H9 (cell line): Measurements from ENCODE around the gene BDP1. TPM values are rescaled to one million over a fixed set of nuclear protein-coding genes. Genes with fewer than 3 reads are reported as not detected.

Experiments used
- DNase-seq: peaks from one replicate; pipeline ENCODE4 v3.0.0-alpha.2; 2017
- H2AFZ ChIP-seq: one replicate; pipeline ENCODE4 v1.6.1; 2013; ENCODE audit warnings: mild to moderate bottlenecking, low read length, control low read depth, moderate library complexity
- H2AK5ac ChIP-seq: 2 replicates; pipeline ENCODE4 v1.6.1; 2013; ENCODE audit warnings: low read length, control low read depth, mixed read lengths; ENCODE audit not compliant: insufficient read length
- H2BK120ac ChIP-seq: one replicate; pipeline ENCODE4 v1.6.1; 2013; ENCODE audit warnings: low read depth, mild to moderate bottlenecking, low read length, control low read depth, inconsistent platforms; ENCODE audit not compliant: poor library complexity, severe bottlenecking
- H2BK12ac ChIP-seq: 2 replicates; pipeline ENCODE4 v1.6.1; 2013; ENCODE audit warnings: low read length, control low read depth, mixed read lengths, low read depth; ENCODE audit not compliant: insufficient read length
- H2BK15ac ChIP-seq: 2 replicates; pipeline ENCODE4 v1.6.1; 2013; ENCODE audit warnings: low read depth, low read length, control low read depth
- H2BK20ac ChIP-seq: one replicate; pipeline ENCODE4 v1.6.1; 2013; ENCODE audit warnings: low read depth, mild to moderate bottlenecking, low read length, control low read depth, inconsistent platforms; ENCODE audit not compliant: poor library complexity, severe bottlenecking
- H2BK5ac ChIP-seq: 2 replicates; pipeline ENCODE4 v1.6.1; 2013; ENCODE audit warnings: low read length, control low read depth, mixed read lengths; ENCODE audit not compliant: insufficient read length
- H3K14ac ChIP-seq: 2 replicates; pipeline ENCODE4 v1.6.1; 2013; ENCODE audit warnings: low read length, control low read depth; ENCODE audit not compliant: insufficient read depth
- H3K18ac ChIP-seq: 2 replicates; pipeline ENCODE4 v1.6.1; 2013; ENCODE audit warnings: low read depth, mild to moderate bottlenecking, mixed read lengths, low read length, control low read depth; ENCODE audit not compliant: insufficient read length
- H3K23ac ChIP-seq: 2 replicates; pipeline ENCODE4 v1.6.1; 2013; ENCODE audit warnings: low read length, control low read depth, mixed read lengths, low read depth; ENCODE audit not compliant: insufficient read length
- H3K23me2 ChIP-seq: 2 replicates; pipeline ENCODE4 v1.6.1; 2013; ENCODE audit warnings: low read depth, mild to moderate bottlenecking, mixed read lengths, low read length, control low read depth; ENCODE audit not compliant: insufficient read length, poor library complexity, severe bottlenecking
- H3K27ac ChIP-seq: 2 replicates; pipeline ENCODE4 v1.5.1; 2013; ENCODE audit warnings: low read length, control low read depth, mixed read lengths, low read depth; ENCODE audit not compliant: insufficient read length
- H3K27me3 ChIP-seq: 2 replicates; pipeline ENCODE4 v1.6.1; 2013; ENCODE audit warnings: low read length, control low read depth, inconsistent platforms; ENCODE audit not compliant: insufficient read depth
- H3K4ac ChIP-seq: 2 replicates; pipeline ENCODE4 v1.6.1; 2013; ENCODE audit warnings: low read depth, mild to moderate bottlenecking, control low read depth, inconsistent platforms, low read length, moderate library complexity
- H3K4me1 ChIP-seq: 2 replicates; pipeline ENCODE4 v1.6.1; 2013; ENCODE audit warnings: low read length, control low read depth, inconsistent platforms; ENCODE audit not compliant: insufficient read depth
- H3K4me2 ChIP-seq: 2 replicates; pipeline ENCODE4 v1.6.1; 2013; ENCODE audit warnings: low read length, control low read depth, mixed read lengths; ENCODE audit not compliant: insufficient read length, insufficient read depth
- H3K56ac ChIP-seq: 2 replicates; pipeline ENCODE4 v1.6.1; 2013; ENCODE audit warnings: low read depth, mild to moderate bottlenecking, mixed read lengths, low read length, control low read depth; ENCODE audit not compliant: insufficient read length
- H3K79me1 ChIP-seq: 2 replicates; pipeline ENCODE4 v1.6.1; 2013; ENCODE audit warnings: low read depth, mild to moderate bottlenecking, moderate library complexity, low read length, control low read depth, inconsistent platforms; ENCODE audit not compliant: insufficient read depth, poor library complexity, severe bottlenecking
- H3K79me2 ChIP-seq: 2 replicates; pipeline ENCODE4 v1.6.1; 2013; ENCODE audit warnings: low read length, control low read depth, inconsistent platforms; ENCODE audit not compliant: insufficient read depth
- H3K9ac ChIP-seq: 2 replicates; pipeline ENCODE4 v1.6.1; 2013; ENCODE audit warnings: low read length, control low read depth, mixed read lengths; ENCODE audit not compliant: insufficient read length; ENCODE audit errors: extremely low read depth
- H3K9me3 ChIP-seq: one replicate; pipeline ENCODE4 v1.6.1; 2013; ENCODE audit warnings: low read depth, low read length, inconsistent platforms; ENCODE audit not compliant: control insufficient read depth
- H3T11ph ChIP-seq: one replicate; pipeline ENCODE4 v1.6.1; 2013; ENCODE audit warnings: mild to moderate bottlenecking, low read length, control low read depth, inconsistent platforms
- H4K20me1 ChIP-seq: one replicate; pipeline ENCODE4 v1.6.1; 2013; ENCODE audit not compliant: control insufficient read depth, insufficient read length, insufficient read depth
- H4K5ac ChIP-seq: 2 replicates; pipeline ENCODE4 v1.6.1; 2013; ENCODE audit warnings: low read depth, mild to moderate bottlenecking, mixed read lengths, low read length, control low read depth; ENCODE audit not compliant: insufficient read length
- H4K8ac ChIP-seq: replicated peaks from 2 replicates; pipeline ENCODE4 v1.6.1; 2013; ENCODE audit warnings: low read length, control low read depth, mixed read lengths, low read depth; ENCODE audit not compliant: insufficient read length
- H4K91ac ChIP-seq: 2 replicates; pipeline ENCODE4 v1.6.1; 2013; ENCODE audit warnings: low read depth, mild to moderate bottlenecking, moderate library complexity, mixed read lengths, low read length, control low read depth; ENCODE audit not compliant: insufficient read length
- H3K27ac Mint-ChIP-seq, 3 experiments: 2 replicates in 2 of 3; 3 replicates in 1 of 3; pipeline ENCODE4 v1.8.0; 2020 to 2021; ENCODE audit warnings: mixed read lengths in 3 of 3, mild to moderate bottlenecking in 1 of 3, moderate library complexity in 1 of 3
- H3K27me3 Mint-ChIP-seq: 2 replicates; pipeline ENCODE4 v1.8.0; 2021; ENCODE audit warnings: low read depth, mild to moderate bottlenecking, moderate library complexity, mixed read lengths
- H3K36me3 Mint-ChIP-seq, 3 experiments: 2 replicates in 2 of 3; 3 replicates in 1 of 3; pipeline ENCODE4 v1.8.0; 2020 to 2021; ENCODE audit warnings: low read depth in 3 of 3, mixed read lengths in 3 of 3; ENCODE audit not compliant: insufficient read depth in 1 of 3
- H3K4me1 Mint-ChIP-seq, 2 experiments: 2 replicates each; pipeline ENCODE4 v1.8.0; 2020; ENCODE audit warnings: mixed read lengths in 2 of 2
- H3K4me3 Mint-ChIP-seq, 2 experiments: 2 replicates in 1 of 2; 3 replicates in 1 of 2; pipeline ENCODE4 v1.8.0; 2020 to 2021; ENCODE audit warnings: mild to moderate bottlenecking in 2 of 2, mixed read lengths in 2 of 2, moderate library complexity in 1 of 2
- H3K9me3 Mint-ChIP-seq, 2 experiments: 2 replicates in 1 of 2; 3 replicates in 1 of 2; pipeline ENCODE4 v1.8.0; 2020; ENCODE audit warnings: mild to moderate bottlenecking in 2 of 2, mixed read lengths in 2 of 2, moderate library complexity in 1 of 2
- total RNA-seq: library from RNA; stranded (reverse); gene quantifications from 2 replicates; pipeline ENCODE4 v1.2.1, GENCODE V29; 2021
- TF ChIP-seq, protein P1 (sequence below): fragments of 200-600 bp; sonication (generic); conservative IDR thresholded peaks from 3 replicates; pipeline ENCODE4 v1.8.0; 2021; ENCODE audit warnings: antibody characterized with exemption, mild to moderate bottlenecking

Gene BDP1
- total RNA-seq, 1 experiment from 2014 or later = 31.5 TPM

DNA sequence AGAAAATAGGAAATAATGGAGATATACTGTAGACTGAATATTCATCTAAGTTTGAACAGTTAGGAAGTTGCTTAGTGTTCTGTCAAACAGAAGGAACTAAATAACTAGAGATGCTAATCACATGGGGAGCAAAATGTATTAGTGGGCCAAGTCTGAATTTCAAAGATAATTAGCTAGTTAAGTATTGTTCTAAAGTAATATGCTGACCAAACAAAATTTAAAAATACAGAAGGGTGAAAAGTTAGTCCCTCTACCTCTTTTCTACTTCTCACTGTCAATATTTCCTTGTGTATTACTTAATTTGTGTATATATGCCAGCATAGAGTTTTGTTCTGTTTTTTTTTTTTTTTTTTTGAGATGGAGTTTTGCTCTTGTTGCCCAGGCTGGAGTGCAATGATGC, 135.6 kb downstream of the BDP1 start:
- Histone ChIP-seq H3K27ac (no peak overlapping the region), H3T11ph (no peak overlapping the region), H2AK5ac (no peak overlapping the region), H4K5ac (no peak overlapping the region), H3K23me2 (peaks cover 8% of the 10 kb centered on the region), H3K4me1 (no peaks in the 10 kb centered on the region), H3K9me3 (no peaks in the 10 kb centered on the region), H3K14ac (no peak overlapping the region), H2BK20ac (no peak overlapping the region), H3K56ac (no peak overlapping the region), H4K8ac (no peak overlapping the region), H4K20me1 (no peaks in the 10 kb centered on the region), H2BK120ac (no peak overlapping the region), H3K79me1 (no peaks in the 10 kb centered on the region), H3K79me2 (peaks cover 20% of the 10 kb centered on the region; the same call in 1 of the 2 replicates), H3K4ac (no peak overlapping the region), H2BK15ac (no peak overlapping the region), H3K23ac (no peak overlapping the region), H3K27me3 (no peaks in the 10 kb centered on the region), H2BK5ac (no peak overlapping the region), H4K91ac (no peak overlapping the region), H3K4me2 (no peak overlapping the region), H3K18ac (no peak overlapping the region), H2BK12ac (no peak overlapping the region), H2AFZ (no peak overlapping the region), H3K9ac (no peak overlapping the region)
- TF ChIP-seq, protein P1, sequence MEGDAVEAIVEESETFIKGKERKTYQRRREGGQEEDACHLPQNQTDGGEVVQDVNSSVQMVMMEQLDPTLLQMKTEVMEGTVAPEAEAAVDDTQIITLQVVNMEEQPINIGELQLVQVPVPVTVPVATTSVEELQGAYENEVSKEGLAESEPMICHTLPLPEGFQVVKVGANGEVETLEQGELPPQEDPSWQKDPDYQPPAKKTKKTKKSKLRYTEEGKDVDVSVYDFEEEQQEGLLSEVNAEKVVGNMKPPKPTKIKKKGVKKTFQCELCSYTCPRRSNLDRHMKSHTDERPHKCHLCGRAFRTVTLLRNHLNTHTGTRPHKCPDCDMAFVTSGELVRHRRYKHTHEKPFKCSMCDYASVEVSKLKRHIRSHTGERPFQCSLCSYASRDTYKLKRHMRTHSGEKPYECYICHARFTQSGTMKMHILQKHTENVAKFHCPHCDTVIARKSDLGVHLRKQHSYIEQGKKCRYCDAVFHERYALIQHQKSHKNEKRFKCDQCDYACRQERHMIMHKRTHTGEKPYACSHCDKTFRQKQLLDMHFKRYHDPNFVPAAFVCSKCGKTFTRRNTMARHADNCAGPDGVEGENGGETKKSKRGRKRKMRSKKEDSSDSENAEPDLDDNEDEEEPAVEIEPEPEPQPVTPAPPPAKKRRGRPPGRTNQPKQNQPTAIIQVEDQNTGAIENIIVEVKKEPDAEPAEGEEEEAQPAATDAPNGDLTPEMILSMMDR = no peak
- Mint-ChIP-seq H3K27ac (no peak overlapping the region), H3K4me3 (no peak overlapping the region), H3K27me3 (no peaks in the 10 kb centered on the region), H3K9me3 (no peaks in the 10 kb centered on the region), H3K36me3 (peaks cover 7 to 19% (median 13%) of the 10 kb centered on the region in 3 experiments; a peak in 6 of 7 replicates), H3K4me1 (peaks cover 14 to 15% of the 10 kb centered on the region in 2 experiments)
- no peak for DNase-seq
